Fibroblast of villous mesenchyme (primary cell): ENCODE data around the gene XKR7. TPM values are rescaled to one million over a fixed set of nuclear protein-coding genes. Genes with fewer than 3 reads are reported as not detected.

Experiments
- DNase-seq: peaks from one replicate; pipeline ENCODE4 v3.0.0-alpha.2; 2010; ENCODE audit warnings: low read depth
- H3K4me3 ChIP-seq: 2 replicates; pipeline ENCODE4 v1.5.1; 2011; ENCODE audit warnings: low read depth, mild to moderate bottlenecking, low read length
- total RNA-seq: library from RNA; depleted of rRNA; stranded (reverse); fragments of >200 nt; gene quantifications from 2 replicates; pipeline ENCODE4 v1.2.3, GENCODE V29; 2012
- TF ChIP-seq, protein P1 (sequence below): IDR thresholded peaks from 2 replicates; pipeline ENCODE4 v1.5.1; 2012; ENCODE audit warnings: low read depth, mild to moderate bottlenecking, low read length; ENCODE audit not compliant: insufficient read depth

Gene XKR7
- total RNA-seq, 1 donor: not detected

DNA sequence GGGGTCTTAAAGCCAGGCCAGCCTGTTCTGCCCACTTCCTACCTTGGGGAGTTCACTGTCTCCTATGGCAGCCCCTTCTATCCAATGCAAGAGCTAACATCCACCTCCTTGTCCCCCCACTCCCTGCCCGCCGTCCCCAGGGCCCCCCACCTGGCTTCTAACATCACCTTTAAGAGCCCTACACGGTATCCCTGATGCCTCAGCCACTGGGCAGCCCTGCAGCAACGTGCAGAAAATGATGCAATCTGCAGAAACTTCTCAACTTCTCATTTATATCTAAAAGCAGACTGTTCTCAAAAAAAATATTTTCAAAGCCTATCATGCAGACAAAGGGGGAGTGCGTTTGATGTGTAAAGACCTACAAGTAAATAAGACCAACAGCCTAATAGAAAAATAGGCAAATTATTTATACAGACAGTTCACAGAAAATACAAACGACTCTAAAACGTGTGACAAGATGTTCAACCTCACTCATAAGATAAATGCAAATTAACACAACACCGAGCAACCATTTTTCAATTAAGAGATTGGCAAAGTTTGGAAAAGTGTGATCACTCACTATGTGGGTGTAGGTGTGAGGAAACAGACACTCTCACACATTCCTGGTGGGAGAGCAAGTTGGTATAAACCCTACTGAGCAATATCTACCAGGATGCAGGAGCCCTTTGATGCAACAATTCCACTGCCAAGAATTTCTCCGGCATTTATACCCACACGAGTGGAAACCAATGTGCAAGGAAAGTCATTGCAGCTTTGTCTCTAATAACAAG lies 69.0 kb downstream of the XKR7 start:
- TF ChIP-seq, protein P1, sequence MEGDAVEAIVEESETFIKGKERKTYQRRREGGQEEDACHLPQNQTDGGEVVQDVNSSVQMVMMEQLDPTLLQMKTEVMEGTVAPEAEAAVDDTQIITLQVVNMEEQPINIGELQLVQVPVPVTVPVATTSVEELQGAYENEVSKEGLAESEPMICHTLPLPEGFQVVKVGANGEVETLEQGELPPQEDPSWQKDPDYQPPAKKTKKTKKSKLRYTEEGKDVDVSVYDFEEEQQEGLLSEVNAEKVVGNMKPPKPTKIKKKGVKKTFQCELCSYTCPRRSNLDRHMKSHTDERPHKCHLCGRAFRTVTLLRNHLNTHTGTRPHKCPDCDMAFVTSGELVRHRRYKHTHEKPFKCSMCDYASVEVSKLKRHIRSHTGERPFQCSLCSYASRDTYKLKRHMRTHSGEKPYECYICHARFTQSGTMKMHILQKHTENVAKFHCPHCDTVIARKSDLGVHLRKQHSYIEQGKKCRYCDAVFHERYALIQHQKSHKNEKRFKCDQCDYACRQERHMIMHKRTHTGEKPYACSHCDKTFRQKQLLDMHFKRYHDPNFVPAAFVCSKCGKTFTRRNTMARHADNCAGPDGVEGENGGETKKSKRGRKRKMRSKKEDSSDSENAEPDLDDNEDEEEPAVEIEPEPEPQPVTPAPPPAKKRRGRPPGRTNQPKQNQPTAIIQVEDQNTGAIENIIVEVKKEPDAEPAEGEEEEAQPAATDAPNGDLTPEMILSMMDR: no peak
- DNase-seq: peak; percentile 30
- H3K4me3 ChIP-seq: no peak overlapping the region

DNA sequence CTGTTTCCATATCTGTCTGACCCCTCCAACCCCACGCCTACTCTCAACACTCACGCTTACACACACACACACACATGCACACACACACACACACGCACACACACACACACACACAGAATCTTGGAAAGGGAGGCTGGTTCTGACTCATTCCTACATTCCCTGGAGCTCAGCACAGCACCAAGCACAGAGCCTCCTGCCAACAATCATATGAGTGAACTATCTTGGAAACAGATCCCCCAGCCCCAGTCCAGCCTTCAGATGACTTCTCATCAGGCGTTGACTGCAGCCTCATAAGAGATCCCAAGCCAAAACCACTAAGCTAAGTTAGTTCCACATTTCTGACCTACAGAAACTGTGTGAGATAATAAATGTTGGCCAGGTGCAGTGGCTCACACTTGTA lies 70.0 kb downstream of the XKR7 start:
- TF ChIP-seq, protein P1: no peak
- peak; percentile 12 for DNase-seq
- H3K4me3 ChIP-seq: no peak overlapping the region

- TF ChIP-seq, protein P1: no peak
- DNase-seq: no peak
- no peak overlapping the region for H3K4me3 ChIP-seq
These were observed 72.4 kb downstream of the XKR7 start for GRCh38 chr20:32040142-32040953.

DNA sequence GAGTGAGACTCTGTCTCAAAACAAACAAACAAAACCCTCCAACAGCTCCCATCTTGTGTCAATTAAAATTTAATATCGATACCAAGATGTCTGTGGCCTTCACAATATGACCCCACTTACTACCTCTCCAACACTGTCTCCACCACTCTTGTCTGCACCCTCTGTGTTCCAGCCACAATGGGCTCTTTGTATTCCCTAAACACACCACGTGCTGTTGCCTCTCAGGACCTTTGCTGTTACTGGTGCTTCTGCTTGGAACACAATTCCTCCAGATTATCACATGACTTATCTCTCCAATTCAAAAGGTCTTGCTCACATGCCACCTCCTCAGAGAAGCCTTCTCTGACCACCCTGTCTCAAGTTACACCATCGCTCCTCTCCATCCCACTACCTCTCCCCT lies 78.0 kb downstream of the XKR7 start:
- H3K4me3 ChIP-seq: no peak overlapping the region
- DNase-seq: no peak
- TF ChIP-seq, protein P1: no peak

DNA sequence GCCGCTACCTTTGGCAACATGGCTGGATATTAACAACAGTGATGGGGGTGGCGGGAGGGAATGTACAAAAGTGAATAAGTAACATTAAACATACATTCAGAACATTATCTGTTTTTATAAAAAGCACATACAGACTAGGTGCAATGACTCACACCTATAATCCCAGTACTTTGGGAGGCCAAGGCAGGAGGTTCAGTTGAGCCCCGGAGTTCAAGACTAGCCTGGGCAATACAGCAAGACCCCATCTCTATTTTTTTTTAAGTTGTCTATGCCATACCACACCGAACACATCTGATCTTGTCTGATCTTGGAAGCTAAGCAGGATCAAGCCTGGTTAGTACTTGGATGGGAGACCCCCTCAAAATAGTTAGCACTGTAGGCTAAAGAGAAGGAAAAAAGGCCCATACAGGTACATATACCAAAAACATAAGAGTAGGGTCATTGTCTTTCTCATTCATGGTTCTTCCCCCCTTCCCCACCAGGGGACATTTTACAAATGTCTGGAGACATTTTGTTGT lies 82.4 kb downstream of the XKR7 start:
- no peak for DNase-seq
- TF ChIP-seq, protein P1: no peak
- no peak overlapping the region for H3K4me3 ChIP-seq

GRCh38 chr20:32050851-32051556 lies 83.1 kb downstream of the XKR7 start:
- TF ChIP-seq, protein P1: no peak
- H3K4me3 ChIP-seq: no peak overlapping the region
- DNase-seq: no peak
